Keratinocyte (primary cell): Measurements from ENCODE around the gene TOX2. TPM values are rescaled to one million over a fixed set of nuclear protein-coding genes. Genes with fewer than 3 reads are reported as not detected.

Source experiments
- DNase-seq: peaks from one replicate; pipeline ENCODE4 v3.0.0-alpha.2; 2011; ENCODE audit warnings: low read depth, missing footprints, low spot score
- FAIRE-seq: peaks from 2 replicates; lab custom pipeline; 2011; peaks lifted over from hg19 to GRCh38; lab: Jason Lieb, UNC
- H2AFZ ChIP-seq: 2 replicates; pipeline ENCODE4 v1.6.0; 2012; ENCODE audit warnings: low read length, control low read depth, inconsistent platforms; ENCODE audit not compliant: control insufficient read depth
- H3K27ac ChIP-seq: 2 replicates; pipeline ENCODE4 v1.5.1; 2011; ENCODE audit warnings: low read length; ENCODE audit not compliant: control insufficient read depth, insufficient read depth
- H3K27me3 ChIP-seq: 3 replicates; pipeline ENCODE4 v1.6.0; 2011; ENCODE audit warnings: low read length; ENCODE audit not compliant: control insufficient read depth, insufficient read depth; ENCODE audit errors: extremely low read depth
- H3K36me3 ChIP-seq, 2 experiments: 2 replicates in 1 of 2; 3 replicates in 1 of 2; pipeline ENCODE4 v1.5.1; 2011; ENCODE audit warnings: low read length in 2 of 2, mild to moderate bottlenecking in 1 of 2; ENCODE audit not compliant: control insufficient read depth in 2 of 2, insufficient read depth in 2 of 2; ENCODE audit errors: extremely low read depth in 1 of 2
- H3K4me1 ChIP-seq: 3 replicates; pipeline ENCODE4 v1.5.1; 2011; ENCODE audit warnings: low read length; ENCODE audit not compliant: control insufficient read depth, insufficient read depth; ENCODE audit errors: extremely low read depth
- H3K4me2 ChIP-seq: 3 replicates; pipeline ENCODE4 v1.6.0; 2011; ENCODE audit warnings: low read depth, low read length; ENCODE audit not compliant: control insufficient read depth, insufficient read depth; ENCODE audit errors: extremely low read depth
- H3K4me3 ChIP-seq, 3 experiments: fragments of 200-600 bp in 1 of 3; sonication (generic) in 1 of 3; 2 replicates in 2 of 3; 3 replicates in 1 of 3; pipeline ENCODE4 v1.5.1; 2011 to 2016; ENCODE audit warnings: low read length in 3 of 3, mild to moderate bottlenecking in 3 of 3, control low read depth in 2 of 3, inconsistent platforms in 1 of 3, low read depth in 1 of 3, mixed read lengths in 1 of 3, mixed run types in 1 of 3, moderate library complexity in 1 of 3; ENCODE audit not compliant: control insufficient read depth in 2 of 3, insufficient read depth in 2 of 3; ENCODE audit errors: extremely low read depth in 1 of 3
- H3K79me2 ChIP-seq: 2 replicates; pipeline ENCODE4 v1.6.0; 2012; ENCODE audit warnings: low read length; ENCODE audit not compliant: control insufficient read depth, insufficient read depth
- H3K9ac ChIP-seq: 3 replicates; pipeline ENCODE4 v1.6.0; 2011; ENCODE audit warnings: low read length; ENCODE audit not compliant: control insufficient read depth, insufficient read depth; ENCODE audit errors: extremely low read depth
- H3K9me1 ChIP-seq: 3 replicates; pipeline ENCODE4 v1.6.0; 2011; ENCODE audit warnings: low read length; ENCODE audit not compliant: control insufficient read depth, insufficient read depth; ENCODE audit errors: extremely low read depth
- H3K9me3 ChIP-seq: 2 replicates; pipeline ENCODE4 v1.5.1; 2012; ENCODE audit warnings: low read depth, low read length; ENCODE audit not compliant: control insufficient read depth
- H4K20me1 ChIP-seq: 3 replicates; pipeline ENCODE4 v1.6.0; 2011; ENCODE audit warnings: low read length; ENCODE audit not compliant: control insufficient read depth, insufficient read depth; ENCODE audit errors: extremely low read depth
- EZH2 ChIP-seq: IDR thresholded peaks from one replicate; pipeline ENCODE4 v1.6.1; 2012; ENCODE audit warnings: inconsistent platforms, mild to moderate bottlenecking, low read length, moderate library complexity
- dilution Hi-C: fragments of 300-500 bp; cut with MboI; formaldehyde crosslinking; loops from one replicate; pipeline ENCODE4 v1.7.0; 2020; ENCODE audit warnings: low sequenced_read_pairs; ENCODE audit not compliant: extremely low pct_ligation_motif_present
- polyA plus RNA-seq, 5 experiments: library from polyadenylated mRNA; depleted of rRNA in 3 of 5; stranded (reverse) in 3 of 5; stranded (forward) in 1 of 5; unstranded in 1 of 5; fragments of >200 nt; gene quantifications; 1 replicate in 1 of 5; 2 replicates in 3 of 5; 3 replicates in 1 of 5; pipeline versions ENCODE4 v1.2.1 to v1.2.3, GENCODE V29; 2011 to 2012; ENCODE audit warnings: missing spikeins in 2 of 5, low read depth in 1 of 5, low replicate concordance in 1 of 5
- TF ChIP-seq, protein P1 (sequence below), 3 experiments: IDR thresholded peaks in 1 of 3; conservative IDR thresholded peaks in 1 of 3; optimal IDR thresholded peaks in 1 of 3; 2 replicates in 2 of 3; 3 replicates in 1 of 3; pipeline versions ENCODE3 to v1.5.1; 2011; ENCODE audit warnings: low read length in 3 of 3, mild to moderate bottlenecking in 3 of 3, moderate library complexity in 2 of 3, control low read depth in 1 of 3, inconsistent platforms in 1 of 3; ENCODE audit not compliant: insufficient read depth in 2 of 3; ENCODE audit errors: extremely low read depth in 1 of 3

The TOX2 gene
- polyA plus RNA-seq, 1 donor (not counting 4 experiments of a cell fraction or from before 2014, with no cell fraction given), result 0.20 TPM

DNA sequence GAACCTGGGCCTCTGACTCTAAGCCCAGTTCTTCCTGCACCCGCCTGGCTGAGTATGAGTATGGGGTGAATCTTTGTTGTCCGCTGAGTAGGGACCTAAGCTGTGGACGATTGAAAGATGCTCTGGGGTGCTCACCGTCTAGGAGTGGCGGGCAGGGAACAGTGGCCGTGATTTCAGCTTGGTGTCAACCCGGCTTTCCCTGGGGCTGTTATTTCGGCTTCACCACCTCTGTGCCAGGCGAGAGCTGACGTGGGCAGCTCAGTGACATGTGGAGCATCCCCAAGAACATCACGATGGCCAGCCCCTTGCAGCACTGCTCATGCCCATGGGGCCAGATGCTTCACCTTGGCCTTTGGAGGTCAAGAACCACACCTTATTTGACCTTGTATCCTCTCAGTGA is 102.6 kb downstream of the TOX2 start:
- Histone ChIP-seq H3K27ac (no peak overlapping the region), H3K27me3 (peaks cover 8% of the 10 kb centered on the region)

DNA sequence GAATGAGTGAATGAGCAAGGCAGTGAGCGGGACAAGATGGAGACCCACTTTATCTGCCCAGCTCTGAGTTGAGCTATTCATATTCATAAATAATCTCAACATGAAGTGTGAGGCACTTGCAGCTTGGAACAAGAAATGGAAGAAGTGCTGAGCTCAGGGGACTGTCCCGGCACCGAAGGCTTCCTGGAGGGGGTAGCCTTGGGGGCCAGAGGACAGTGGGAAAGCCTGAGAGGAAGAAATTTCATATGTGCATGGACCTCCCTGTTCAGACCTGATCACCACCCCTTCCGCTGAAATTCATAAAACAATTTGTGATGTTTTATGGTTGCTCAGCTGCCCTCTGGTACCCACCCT is 103.2 kb downstream of the TOX2 start:
- Histone ChIP-seq H3K27ac (no peak overlapping the region), H3K9me1 (no peaks in the 10 kb centered on the region), H3K79me2 (no peaks in the 10 kb centered on the region), H3K27me3 (peaks cover 12% of the 10 kb centered on the region), H3K36me3 (no peaks in the 10 kb centered on the region), H3K9me3 (no peaks in the 10 kb centered on the region), H2AFZ (no peak overlapping the region), H3K4me2 (no peak overlapping the region), H3K4me1 (no peaks in the 10 kb centered on the region), H4K20me1 (no peaks in the 10 kb centered on the region), H3K9ac (no peak overlapping the region), H3K4me3 (no peak overlapping the region)
- FAIRE-seq (no peak), DNase-seq (no peak)
- TF ChIP-seq, protein P1, sequence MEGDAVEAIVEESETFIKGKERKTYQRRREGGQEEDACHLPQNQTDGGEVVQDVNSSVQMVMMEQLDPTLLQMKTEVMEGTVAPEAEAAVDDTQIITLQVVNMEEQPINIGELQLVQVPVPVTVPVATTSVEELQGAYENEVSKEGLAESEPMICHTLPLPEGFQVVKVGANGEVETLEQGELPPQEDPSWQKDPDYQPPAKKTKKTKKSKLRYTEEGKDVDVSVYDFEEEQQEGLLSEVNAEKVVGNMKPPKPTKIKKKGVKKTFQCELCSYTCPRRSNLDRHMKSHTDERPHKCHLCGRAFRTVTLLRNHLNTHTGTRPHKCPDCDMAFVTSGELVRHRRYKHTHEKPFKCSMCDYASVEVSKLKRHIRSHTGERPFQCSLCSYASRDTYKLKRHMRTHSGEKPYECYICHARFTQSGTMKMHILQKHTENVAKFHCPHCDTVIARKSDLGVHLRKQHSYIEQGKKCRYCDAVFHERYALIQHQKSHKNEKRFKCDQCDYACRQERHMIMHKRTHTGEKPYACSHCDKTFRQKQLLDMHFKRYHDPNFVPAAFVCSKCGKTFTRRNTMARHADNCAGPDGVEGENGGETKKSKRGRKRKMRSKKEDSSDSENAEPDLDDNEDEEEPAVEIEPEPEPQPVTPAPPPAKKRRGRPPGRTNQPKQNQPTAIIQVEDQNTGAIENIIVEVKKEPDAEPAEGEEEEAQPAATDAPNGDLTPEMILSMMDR (optimal IDR thresholded peaks at IDR 0.05 in 1 of 3, IDR thresholded peaks at IDR 0.05 in 1 of 3, conservative IDR thresholded peaks at IDR 0.05 in 1 of 3; ENCODE audit: extremely low read depth in 1 of 3, insufficient read depth in 2 of 3, low read length in 3 of 3), result no peak
- no peak for TF ChIP-seq EZH2
- dilution Hi-C loops, result no loop called here

More for the DNA sequence above, 102.6 kb downstream of the TOX2 start:
- Histone ChIP-seq H4K20me1 (no peaks in the 10 kb centered on the region), H3K9me1 (no peaks in the 10 kb centered on the region), H3K4me3 (no peak overlapping the region), H2AFZ (no peak overlapping the region), H3K4me2 (no peak overlapping the region), H3K79me2 (no peaks in the 10 kb centered on the region), H3K9me3 (no peaks in the 10 kb centered on the region), H3K36me3 (no peaks in the 10 kb centered on the region), H3K4me1 (no peaks in the 10 kb centered on the region), H3K9ac (no peak overlapping the region)
- no peak for TF ChIP-seq EZH2
- TF ChIP-seq, protein P1 (optimal IDR thresholded peaks at IDR 0.05 in 1 of 3, IDR thresholded peaks at IDR 0.05 in 1 of 3, conservative IDR thresholded peaks at IDR 0.05 in 1 of 3; ENCODE audit: extremely low read depth in 1 of 3, insufficient read depth in 2 of 3, low read length in 3 of 3), result no peak
- dilution Hi-C loops, result no loop called here
- DNase-seq, result no peak
- no peak for FAIRE-seq
